ENCODE data around the gene DUS1L.

DNA sequence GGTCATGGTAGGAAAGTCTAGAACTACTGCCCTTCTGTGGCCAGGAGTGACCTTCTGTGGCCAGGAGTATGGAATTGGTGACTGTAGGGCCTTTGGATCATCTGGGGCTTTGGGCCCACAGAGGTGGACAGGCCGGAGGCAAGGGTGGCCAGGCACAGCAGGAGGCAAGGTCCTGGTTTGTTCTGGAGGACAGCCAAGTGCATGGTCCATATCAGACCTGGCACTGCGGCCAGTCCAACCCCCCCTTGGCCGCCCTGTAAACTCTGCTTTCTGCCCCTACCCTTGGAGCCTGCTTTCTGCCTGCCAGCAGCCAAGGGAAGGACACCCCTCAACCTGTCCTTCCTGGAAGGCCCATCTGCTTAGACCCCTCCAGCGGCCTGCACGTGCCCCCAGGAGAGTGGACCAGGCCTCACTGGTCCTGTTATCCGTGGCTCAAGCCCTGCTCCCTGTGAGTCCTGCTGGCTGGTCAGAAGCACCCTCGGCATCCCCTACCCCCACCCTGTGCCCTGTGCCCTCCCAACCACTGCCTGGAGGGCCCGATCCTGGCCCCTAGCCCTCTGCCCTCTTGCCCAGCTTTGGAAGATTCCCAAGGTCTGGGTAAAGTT, 25.8 kb downstream of the DUS1L start:
- TF ChIP-seq, protein P1, sequence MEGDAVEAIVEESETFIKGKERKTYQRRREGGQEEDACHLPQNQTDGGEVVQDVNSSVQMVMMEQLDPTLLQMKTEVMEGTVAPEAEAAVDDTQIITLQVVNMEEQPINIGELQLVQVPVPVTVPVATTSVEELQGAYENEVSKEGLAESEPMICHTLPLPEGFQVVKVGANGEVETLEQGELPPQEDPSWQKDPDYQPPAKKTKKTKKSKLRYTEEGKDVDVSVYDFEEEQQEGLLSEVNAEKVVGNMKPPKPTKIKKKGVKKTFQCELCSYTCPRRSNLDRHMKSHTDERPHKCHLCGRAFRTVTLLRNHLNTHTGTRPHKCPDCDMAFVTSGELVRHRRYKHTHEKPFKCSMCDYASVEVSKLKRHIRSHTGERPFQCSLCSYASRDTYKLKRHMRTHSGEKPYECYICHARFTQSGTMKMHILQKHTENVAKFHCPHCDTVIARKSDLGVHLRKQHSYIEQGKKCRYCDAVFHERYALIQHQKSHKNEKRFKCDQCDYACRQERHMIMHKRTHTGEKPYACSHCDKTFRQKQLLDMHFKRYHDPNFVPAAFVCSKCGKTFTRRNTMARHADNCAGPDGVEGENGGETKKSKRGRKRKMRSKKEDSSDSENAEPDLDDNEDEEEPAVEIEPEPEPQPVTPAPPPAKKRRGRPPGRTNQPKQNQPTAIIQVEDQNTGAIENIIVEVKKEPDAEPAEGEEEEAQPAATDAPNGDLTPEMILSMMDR (IDR thresholded peaks at IDR 0.05): no peak
- no peak for TF ChIP-seq POLR2A (IDR thresholded peaks at IDR 0.05)
